ENCODE results near the gene POFUT1.
A peak's percentile ranks its signal among the peaks of the same experiment; 100 is the strongest.
"Not testable (repeated sequence)": the region's sequence is repeated elsewhere in the genome, so short reads cannot be mapped to it uniquely, and the experiment has no call there.

The POFUT1 gene

GRCh38 chr20:32189691-32190615 lies 17.7 kb upstream of the POFUT1 start:
- DNase-seq, result peak; percentile 75

- no peak for DNase-seq
Measured at GRCh38 chr20:32190616-32191415, 16.9 kb upstream of the POFUT1 start.

GRCh38 chr20:32191422-32191821 lies 16.3 kb upstream of the POFUT1 start:
- DNase-seq, result no peak

DNA sequence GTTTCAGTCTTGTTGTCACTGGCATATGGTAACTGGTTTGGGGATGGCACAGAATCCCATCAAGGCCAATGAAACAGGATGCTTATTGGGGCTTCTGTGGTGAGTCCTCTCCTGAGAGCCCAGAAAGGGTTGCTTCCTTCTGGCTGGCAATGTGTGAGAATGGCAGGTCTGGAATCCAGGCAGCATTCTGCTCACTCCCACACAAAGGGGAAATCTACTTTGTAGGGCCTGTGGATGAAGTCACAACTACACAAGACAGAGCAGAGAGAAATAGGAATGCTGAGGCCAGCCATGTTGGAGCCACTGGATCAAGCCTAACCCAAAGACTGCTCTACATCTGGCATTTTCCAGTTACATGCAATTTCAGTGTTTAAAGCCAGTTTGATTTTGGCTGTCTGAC lies 15.8 kb upstream of the POFUT1 start:
- DNase-seq, result no peak

GRCh38 chr20:32192698-32193097 lies 15.0 kb upstream of the POFUT1 start:
- DNase-seq, result no peak

- DNase-seq, result not testable (repeated sequence)
Measured at GRCh38 chr20:32193336-32193735, 14.3 kb upstream of the POFUT1 start.

GRCh38 chr20:32193996-32194395 lies 13.7 kb upstream of the POFUT1 start:
- DNase-seq, result no peak

- no peak for DNase-seq
Measured at GRCh38 chr20:32195581-32195980, 12.1 kb upstream of the POFUT1 start.

- not testable (repeated sequence) for DNase-seq
Measured at GRCh38 chr20:32196613-32197012, 11.1 kb upstream of the POFUT1 start.

- DNase-seq, result not testable (repeated sequence)
Measured at GRCh38 chr20:32197136-32197535, 10.5 kb upstream of the POFUT1 start.

DNA sequence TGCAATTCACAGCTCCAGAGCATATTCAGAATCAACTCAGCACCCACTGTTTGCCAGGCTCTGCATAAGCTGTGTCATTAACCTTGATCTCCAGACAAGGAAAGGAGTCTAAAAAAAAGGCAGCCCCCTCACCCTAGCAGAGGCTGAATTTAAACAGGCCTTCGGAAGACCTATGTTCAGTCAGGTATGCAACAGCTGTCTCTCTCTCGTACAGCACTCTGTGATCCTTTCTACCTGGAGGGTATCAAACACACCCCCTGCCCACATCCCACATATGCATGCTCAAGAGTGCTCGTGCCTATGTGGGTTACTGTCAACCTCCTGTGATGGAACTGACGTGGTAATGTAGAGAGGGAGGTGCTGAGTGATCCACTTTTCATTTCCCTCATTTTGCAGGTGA lies 8.7 kb upstream of the POFUT1 start:
- no peak for DNase-seq

DNA sequence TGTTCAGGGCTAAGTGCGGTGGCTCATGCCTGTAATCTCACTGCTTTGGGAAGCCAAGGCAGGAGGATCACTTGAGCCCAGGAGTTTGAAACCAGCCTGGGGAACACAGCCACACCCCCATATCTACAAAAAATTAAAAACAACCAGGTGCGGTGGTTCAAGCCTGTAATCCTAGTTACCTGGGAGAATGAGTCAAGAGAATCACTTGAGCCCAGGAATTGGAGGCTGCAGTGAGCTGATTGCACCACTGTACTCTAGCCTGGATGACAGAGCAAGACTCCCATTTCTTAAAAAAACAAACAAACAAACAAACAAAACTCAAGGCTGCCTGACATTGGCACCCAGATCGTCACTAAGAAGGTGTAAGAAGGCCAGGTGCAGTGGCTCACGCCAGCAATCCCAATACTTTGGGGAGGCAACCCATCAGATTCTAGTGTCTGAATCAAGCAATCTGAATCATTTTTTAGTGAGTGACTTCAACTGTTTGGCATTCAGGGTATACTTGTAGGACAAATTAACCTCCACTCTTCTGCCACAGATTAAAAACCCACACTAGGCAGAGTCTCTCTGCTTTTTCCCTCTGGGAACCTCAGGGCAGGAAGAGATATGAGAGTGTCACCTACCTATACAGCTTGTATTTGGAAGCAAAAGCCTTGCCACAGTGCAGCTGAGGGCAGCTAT lies 6.2 kb upstream of the POFUT1 start:
- DNase-seq, result no peak

DNA sequence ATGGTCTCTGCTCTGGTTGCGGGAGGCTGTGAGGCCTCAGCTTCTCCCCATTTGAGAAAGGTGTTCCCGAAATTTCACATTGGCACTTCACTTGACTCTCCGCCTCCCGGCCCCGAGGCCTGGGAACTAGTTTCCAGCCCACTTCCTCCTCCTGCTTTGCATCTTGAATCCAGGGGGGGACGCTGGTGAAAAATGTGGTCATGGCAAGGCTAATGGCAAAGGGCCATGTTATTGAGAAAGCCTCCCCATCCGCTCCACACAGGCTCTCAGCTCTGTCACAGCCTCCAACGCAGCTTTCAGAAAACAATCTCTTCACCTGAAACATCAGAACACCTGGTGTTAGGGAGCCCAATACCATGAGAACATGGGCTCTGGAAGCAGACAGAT lies 5.7 kb upstream of the POFUT1 start:
- no peak for DNase-seq

GRCh38 chr20:32203356-32204204 lies 4.1 kb upstream of the POFUT1 start:
- DNase-seq, result no peak

GRCh38 chr20:32204205-32205109 lies 3.2 kb upstream of the POFUT1 start:
- DNase-seq, result no peak

DNA sequence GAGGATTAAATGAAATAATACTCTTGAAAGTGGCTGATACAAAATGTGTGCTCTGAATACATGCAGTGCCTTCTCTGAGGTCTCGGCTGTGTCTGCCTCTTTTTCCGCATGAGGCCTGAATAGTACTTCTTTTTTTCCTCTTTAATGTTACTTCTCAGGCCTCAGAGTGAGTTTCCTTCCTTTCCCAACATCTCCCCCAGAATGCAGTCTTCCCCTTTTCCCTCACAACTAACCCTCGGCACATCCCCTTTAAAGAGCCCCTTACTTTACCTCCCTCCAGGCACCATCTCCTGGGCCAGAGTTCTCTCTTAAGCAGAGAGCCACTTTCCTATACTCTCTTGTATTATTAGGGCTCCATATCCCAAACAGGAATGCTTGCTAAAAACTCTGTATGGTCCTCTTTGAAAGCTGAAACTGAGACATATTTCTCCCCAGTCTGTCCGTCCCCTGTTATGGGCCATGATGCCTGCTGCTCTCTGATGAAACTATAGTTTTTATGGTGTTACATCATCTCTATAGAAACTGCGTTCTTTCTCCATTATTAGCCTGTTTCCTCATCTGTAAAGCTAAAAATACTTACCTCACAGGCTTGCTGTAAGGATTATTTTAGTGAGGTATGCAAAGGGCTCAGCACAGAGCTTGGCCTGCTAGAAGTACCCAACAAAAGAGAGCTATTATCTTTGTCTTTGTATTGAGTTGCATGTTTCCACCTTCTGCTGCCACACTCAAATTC lies 2.4 kb upstream of the POFUT1 start:
- DNase-seq, result no peak

GRCh38 chr20:32205843-32206759 lies 1.6 kb upstream of the POFUT1 start:
- no peak for DNase-seq

- no peak for DNase-seq
Measured at GRCh38 chr20:32206760-32207625, 687 bp upstream of the POFUT1 start.

Measured in DMS79 treated with DMSO at 0.1 percent for 48 hours (cell line).